CD14-positive monocyte (primary cell): ENCODE data around the gene JMJD7. TPM values are rescaled to one million over a fixed set of nuclear protein-coding genes. Genes with fewer than 3 reads are reported as not detected.

Experiments used
- DNase-seq, 3 donors: peaks; one replicate each; pipeline ENCODE4 v3.0.0-alpha.2; 2011 to 2022
- H2AFZ ChIP-seq: 2 replicates; pipeline ENCODE4 v1.6.0; 2012; ENCODE audit warnings: mild to moderate bottlenecking, low read depth, low read length, inconsistent platforms; ENCODE audit not compliant: insufficient read depth, poor library complexity, severe bottlenecking
- H3K27ac ChIP-seq, 2 donors: 1 replicate in 1 of 2; 2 replicates in 1 of 2; pipeline ENCODE4 v1.5.1; 2012 to 2013; ENCODE audit warnings: low read length in 2 of 2, control low read depth in 1 of 2, inconsistent platforms in 1 of 2, low read depth in 1 of 2, mild to moderate bottlenecking in 1 of 2
- H3K27me3 ChIP-seq, 2 donors: one replicate each; pipeline versions ENCODE4 v1.6.0 to v1.6.1; 2011 to 2013; ENCODE audit warnings: low read length in 2 of 2; ENCODE audit not compliant: control insufficient read depth in 2 of 2, insufficient read depth in 2 of 2
- H3K36me3 ChIP-seq, 2 donors: replicated peaks in 1 of 2; 1 replicate in 1 of 2; 2 replicates in 1 of 2; pipeline versions ENCODE4 v1.5.1 to v1.6.1; 2012 to 2013; ENCODE audit warnings: low read length in 2 of 2, control low read depth in 1 of 2, inconsistent platforms in 1 of 2, mild to moderate bottlenecking in 1 of 2; ENCODE audit not compliant: insufficient read depth in 2 of 2, control insufficient read depth in 1 of 2
- H3K4me1 ChIP-seq, 2 donors: 1 replicate in 1 of 2; 2 replicates in 1 of 2; pipeline versions ENCODE4 v1.5.1 to v1.6.1; 2012 to 2013; ENCODE audit warnings: low read length in 2 of 2, control low read depth in 1 of 2, inconsistent platforms in 1 of 2, mild to moderate bottlenecking in 1 of 2, moderate library complexity in 1 of 2; ENCODE audit not compliant: insufficient read depth in 2 of 2, control insufficient read depth in 1 of 2
- H3K4me2 ChIP-seq: replicated peaks from 2 replicates; pipeline ENCODE3; 2012; ENCODE audit warnings: low read length, moderate library complexity, mild to moderate bottlenecking; ENCODE audit not compliant: poor library complexity, severe bottlenecking; ENCODE audit errors: extremely low read depth
- H3K4me3 ChIP-seq, 3 experiments: fragments of 200-600 bp in 1 of 3; sonication (generic) in 1 of 3; replicated peaks in 1 of 3; 1 replicate in 2 of 3; 2 replicates in 1 of 3; pipeline ENCODE4 v1.5.1; 2011 to 2013; ENCODE audit warnings: low read length in 3 of 3, mild to moderate bottlenecking in 3 of 3, control low read depth in 2 of 3, low read depth in 2 of 3, inconsistent platforms in 1 of 3, moderate library complexity in 1 of 3
- H3K79me2 ChIP-seq: 2 replicates; pipeline ENCODE4 v1.6.0; 2012; ENCODE audit warnings: mild to moderate bottlenecking, control low read depth, inconsistent platforms, low read length, moderate library complexity; ENCODE audit not compliant: insufficient read depth
- H3K9ac ChIP-seq: 2 replicates; pipeline ENCODE4 v1.6.0; 2017; ENCODE audit warnings: low read length, mild to moderate bottlenecking; ENCODE audit not compliant: insufficient read depth, poor library complexity, severe bottlenecking
- H3K9me3 ChIP-seq, 2 donors: replicated peaks in 1 of 2; 1 replicate in 1 of 2; 2 replicates in 1 of 2; pipeline versions ENCODE4 v1.5.1 to v1.6.1; 2012 to 2013; ENCODE audit warnings: low read length in 2 of 2, control low read depth in 1 of 2; ENCODE audit not compliant: control insufficient read depth in 1 of 2, insufficient read depth in 1 of 2
- H4K20me1 ChIP-seq: 2 replicates; pipeline ENCODE4 v1.6.0; 2012; ENCODE audit warnings: mild to moderate bottlenecking, low read length, control low read depth, moderate library complexity; ENCODE audit not compliant: insufficient read depth
- H3K27ac Mint-ChIP-seq, 7 donors: one replicate each; pipeline ENCODE4 v1.8.0; 2020; ENCODE audit warnings: mild to moderate bottlenecking in 7 of 7, mixed read lengths in 7 of 7, moderate library complexity in 6 of 7, inconsistent platforms in 2 of 7
- H3K27me3 Mint-ChIP-seq, 3 donors: one replicate each; pipeline ENCODE4 v1.8.0; 2021 to 2022; ENCODE audit warnings: low read depth in 3 of 3, mild to moderate bottlenecking in 3 of 3, mixed read lengths in 3 of 3, moderate library complexity in 3 of 3, inconsistent platforms in 1 of 3
- H3K36me3 Mint-ChIP-seq, 2 donors: one replicate each; pipeline ENCODE4 v1.8.0; 2020; ENCODE audit warnings: mixed read lengths in 2 of 2, inconsistent platforms in 1 of 2, mild to moderate bottlenecking in 1 of 2
- H3K4me1 Mint-ChIP-seq: one replicate; pipeline ENCODE4 v1.8.0; 2020; ENCODE audit warnings: mild to moderate bottlenecking, mixed read lengths
- H3K4me3 Mint-ChIP-seq, 2 donors: one replicate each; pipeline ENCODE4 v1.8.0; 2020; ENCODE audit warnings: mild to moderate bottlenecking in 2 of 2, mixed read lengths in 2 of 2, moderate library complexity in 1 of 2
- H3K9me3 Mint-ChIP-seq, 7 donors: one replicate each; pipeline ENCODE4 v1.8.0; 2020 to 2022; ENCODE audit warnings: mixed read lengths in 7 of 7, mild to moderate bottlenecking in 6 of 7, moderate library complexity in 6 of 7, inconsistent platforms in 2 of 7
- CTCF ChIP-seq: fragments of 200-600 bp; IDR thresholded peaks from one replicate; pipeline ENCODE4 v1.8.0; 2022; ENCODE audit warnings: antibody characterized with exemption, mild to moderate bottlenecking
- WGBS: methylation state at CpG from one replicate; pipeline ENCODE4 v1.1.5; 2013; ENCODE audit warnings: missing lambda C conversion rate; ENCODE audit not compliant: insufficient coverage; 5-methylcytosine and 5-hydroxymethylcytosine counted together
- intact Hi-C, 2 donors: fragments of 100-400 bp; cut with micrococcal nuclease; formaldehyde crosslinking; loops; one replicate each; pipeline versions ENCODE4 v1.15.0 to v1.15.1; 2023
- polyA plus RNA-seq, 3 donors: library from polyadenylated mRNA; depleted of rRNA in 1 of 3; unstranded in 2 of 3; stranded (reverse) in 1 of 3; fragments of 300-500 nt in 2 of 3; fragments of >200 nt in 1 of 3; fragmentation: Illumina TruSeq in 2 of 3; gene quantifications; 1 replicate in 2 of 3; 2 replicates in 1 of 3; pipeline ENCODE4 v1.2.3, GENCODE V29; 2012 to 2021
- small RNA-seq: library from RNA; depleted of rRNA; stranded (forward); fragments of <200 nt; gene quantifications from one replicate; pipeline ENCODE3, GENCODE V24; 2012; ENCODE audit warnings: low read depth; ENCODE audit not compliant: insufficient read length

The JMJD7 gene
- polyA plus RNA-seq, 3 donors: 11.3 to 18.8 (median 15.2) TPM

- intact Hi-C loops: no loop called here
- H3K36me3 ChIP-seq: no peaks in the 10 kb centered on the region
- H3K27ac ChIP-seq: no peak overlapping the region
- peaks cover 6 to 7% of the 10 kb centered on the region in 2 donors for H3K4me1 ChIP-seq
- TF ChIP-seq CTCF: no peak
- DNase-seq: no peak
- H3K36me3 Mint-ChIP-seq: peaks cover 0 to 3% of the 10 kb centered on the region in 2 donors
- H3K79me2 ChIP-seq: no peaks in the 10 kb centered on the region
- peaks cover 0 to 5% (median 0%) of the 10 kb centered on the region in 7 donors for H3K9me3 Mint-ChIP-seq
- no peak overlapping the region for H3K4me3 ChIP-seq
- H3K4me1 Mint-ChIP-seq: peaks cover 13% of the 10 kb centered on the region
- 100% methylated on average over 9 of the region's 10 CpGs for WGBS
- no peak overlapping the region for H2AFZ ChIP-seq
- H3K9me3 ChIP-seq: no peaks in the 10 kb centered on the region
- no peaks in the 10 kb centered on the region for H4K20me1 ChIP-seq
- no peak overlapping the region for H3K9ac ChIP-seq
- peaks cover 0 to 9% of the 10 kb centered on the region in 2 donors for H3K27me3 ChIP-seq
- peaks cover 9 to 14% (median 13%) of the 10 kb centered on the region in 3 donors for H3K27me3 Mint-ChIP-seq
- no peak overlapping the region for H3K4me2 ChIP-seq
- no peak overlapping the region for H3K27ac Mint-ChIP-seq
- no peak overlapping the region for H3K4me3 Mint-ChIP-seq
These were observed 59.3 kb downstream of the JMJD7 start for GRCh38 chr15:41887161-41887560.

Small RNAs within 50 kb of the gene (small RNA-seq; reads per million reads assigned to genes)
- gene JMJD7-PLA2G4B: not detected
- not detected for gene MIR4310
- gene RNA5SP393: not detected

Other genes with a start within 250 kb of the JMJD7 start
- gene MGA, start 167.7 kb upstream of the JMJD7 start, polyA plus RNA-seq: 1 to 10 TPM; 2.7 to 6.9 (median 4.2) TPM
- gene MAPKBP1, start 53.6 kb upstream of the JMJD7 start, polyA plus RNA-seq: 1 to 10 TPM in 2 of 3 donors, under 1 TPM in 1; 0.76 to 8.6 (median 1.1) TPM
- gene PLA2G4B, start 10.8 kb downstream of the JMJD7 start, polyA plus RNA-seq: 10 to 100 TPM in 1 of 3 donors, 1 to 10 TPM in 1, under 1 TPM in 1; 0.31 to 32.1 (median 1.6) TPM
- under 1 TPM in 1 of 3 donors, not detected in 2; 0.29 TPM for gene SPTBN5, start 66.0 kb downstream of the JMJD7 start, polyA plus RNA-seq
- 10 to 100 TPM; 12.8 to 16.0 (median 14.2) TPM for gene EHD4, start 144.5 kb downstream of the JMJD7 start, polyA plus RNA-seq
- not detected for gene PLA2G4E, start 192.9 kb downstream of the JMJD7 start, polyA plus RNA-seq